ENCODE results near the gene TMEM86A.
A peak's percentile ranks its signal among the peaks of the same experiment; 100 is the strongest.

TMEM86A gene

GRCh38 chr11:18692941-18693760 is 5.4 kb upstream of the TMEM86A start:
- no peak for DNase-seq (ENCODE audit: low read depth)
- TF ChIP-seq CTCF (IDR thresholded peaks at IDR 0.05; ENCODE audit: control insufficient read depth, insufficient read depth, low read depth, low read length, missing control alignments): no peak
- no peak overlapping the region for H3K4me3 ChIP-seq (ENCODE audit: control insufficient read depth, low read depth, low read length)

- TF ChIP-seq CTCF (IDR thresholded peaks at IDR 0.05; ENCODE audit: control insufficient read depth, insufficient read depth, low read depth, low read length, missing control alignments): no peak
- DNase-seq (ENCODE audit: low read depth): no peak
- H3K4me3 ChIP-seq (ENCODE audit: control insufficient read depth, low read depth, low read length): no peak overlapping the region
Measured at GRCh38 chr11:18696638-18697225, 1.8 kb upstream of the TMEM86A start.

GRCh38 chr11:18697576-18697975 is 1.0 kb upstream of the TMEM86A start:
- no peak for DNase-seq (ENCODE audit: low read depth)
- no peak for TF ChIP-seq CTCF (IDR thresholded peaks at IDR 0.05; ENCODE audit: control insufficient read depth, insufficient read depth, low read depth, low read length, missing control alignments)
- H3K4me3 ChIP-seq (ENCODE audit: control insufficient read depth, low read depth, low read length): no peak overlapping the region

- H3K4me3 ChIP-seq (ENCODE audit: control insufficient read depth, low read depth, low read length): peak overlapping the region; percentile 51
- no peak for TF ChIP-seq CTCF (IDR thresholded peaks at IDR 0.05; ENCODE audit: control insufficient read depth, insufficient read depth, low read depth, low read length, missing control alignments)
- no peak for DNase-seq (ENCODE audit: low read depth)
Measured at GRCh38 chr11:18699269-18699596, 654 bp downstream of the TMEM86A start.

GRCh38 chr11:18699848-18700261 is 1.3 kb downstream of the TMEM86A start:
- DNase-seq (ENCODE audit: low read depth): no peak
- H3K4me3 ChIP-seq (ENCODE audit: control insufficient read depth, low read depth, low read length): no peak overlapping the region
- no peak for TF ChIP-seq CTCF (IDR thresholded peaks at IDR 0.05; ENCODE audit: control insufficient read depth, insufficient read depth, low read depth, low read length, missing control alignments)

GRCh38 chr11:18700375-18700774 is 1.8 kb downstream of the TMEM86A start:
- TF ChIP-seq CTCF (IDR thresholded peaks at IDR 0.05; ENCODE audit: control insufficient read depth, insufficient read depth, low read depth, low read length, missing control alignments): no peak

More at GRCh38 chr11:18700375-18700774, 1.8 kb downstream of the TMEM86A start:
- no peak overlapping the region for H3K4me3 ChIP-seq (ENCODE audit: control insufficient read depth, low read depth, low read length)
- no peak for DNase-seq (ENCODE audit: low read depth)

All from AG09309 (cell line).